Measurements from ENCODE around the gene HEATR9. TPM values are rescaled to one million over a fixed set of nuclear protein-coding genes. Genes with fewer than 3 reads are reported as not detected.
A peak's percentile ranks its signal among the peaks of the same experiment; 100 is the strongest.

Gene HEATR9
- total RNA-seq, 1 experiment from 2014 or later, result not detected

DNA sequence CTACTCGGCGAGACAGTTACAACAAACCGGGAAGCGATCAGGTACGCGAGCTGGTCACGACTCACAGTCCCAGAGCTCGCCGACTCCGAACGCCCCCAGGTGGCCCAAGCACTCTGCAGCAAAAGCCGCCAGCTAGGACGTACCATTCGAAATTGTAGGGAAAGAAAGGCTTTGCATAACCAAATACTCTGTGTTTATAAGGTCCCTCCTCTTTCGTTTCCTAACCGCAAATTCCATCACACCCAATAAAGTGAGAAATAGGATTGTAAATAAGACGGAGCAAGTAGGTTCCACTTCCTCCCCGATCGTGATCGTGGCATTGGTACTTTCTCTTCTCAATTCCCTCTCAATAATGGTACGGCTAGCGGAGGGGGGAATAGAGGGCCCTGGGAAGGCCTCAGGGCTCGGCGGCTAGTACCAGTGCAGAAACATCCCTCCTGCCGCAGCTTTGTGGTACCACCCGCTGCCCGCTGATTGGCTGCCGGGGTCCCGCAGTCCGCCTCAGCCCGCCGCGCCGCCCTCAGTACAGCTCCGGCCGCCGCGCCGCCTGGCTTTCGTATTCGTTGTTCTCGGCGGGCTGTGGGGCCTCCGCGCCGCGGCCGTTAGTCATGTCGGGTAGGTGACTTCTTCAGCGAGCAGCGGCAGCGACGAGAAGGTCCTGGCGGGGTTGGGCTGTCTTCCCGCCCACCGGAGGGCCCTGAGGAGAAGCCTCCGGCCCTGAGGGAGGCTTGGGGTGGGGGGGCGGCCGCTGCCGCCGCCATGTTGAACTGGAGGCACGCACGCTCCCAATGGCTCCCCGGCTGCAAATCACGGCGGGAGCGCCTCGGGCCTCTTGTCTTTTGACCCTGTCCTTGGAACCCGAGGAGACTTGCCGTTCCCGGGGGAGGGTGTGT lies 59.5 kb downstream of the HEATR9 start, which contains the start of gene TAF15:
TAF15 (plus strand) TSS at position 523 of the 893 bp plus-strand sequence; CDS start at position 609, 86 bp downstream.
- DNase-seq (ENCODE audit: low read depth), result peak; percentile 98

DNA sequence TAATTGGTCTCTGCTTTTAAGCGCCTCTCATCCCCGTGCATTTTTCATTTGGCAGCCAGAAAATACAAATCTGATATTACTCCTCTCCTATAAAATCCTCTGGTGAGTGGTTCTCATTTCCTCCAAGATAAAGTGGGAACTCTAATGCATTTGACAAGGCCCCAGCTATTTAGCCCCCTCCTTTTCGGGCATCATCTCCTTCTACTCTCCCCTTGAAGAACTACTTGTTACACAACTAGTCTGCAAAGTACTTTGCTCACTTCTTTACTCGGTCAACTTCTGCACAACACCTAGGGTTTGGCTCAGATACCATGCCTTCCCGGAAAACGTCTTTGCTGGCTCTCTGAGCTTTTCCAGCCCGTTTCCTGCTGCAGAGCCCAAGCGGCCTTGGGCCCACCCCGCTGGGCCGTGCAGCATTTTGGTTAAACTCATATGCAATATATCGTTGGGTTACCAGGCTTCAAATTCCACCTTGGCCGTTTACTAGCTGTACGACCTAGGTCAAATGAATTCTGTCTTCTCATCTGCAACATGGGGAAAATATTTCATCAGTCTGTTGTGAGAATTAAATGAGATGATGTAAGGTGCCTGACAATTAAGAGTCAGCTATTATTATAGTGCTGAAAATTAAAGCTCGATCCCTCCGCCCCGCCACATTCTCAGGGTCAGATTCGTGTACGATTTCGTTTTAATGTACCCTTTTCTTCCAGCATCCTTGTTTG lies 60.3 kb downstream of the HEATR9 start:
- no peak for DNase-seq (ENCODE audit: low read depth)

GRCh38 chr17:35807371-35808144 lies 61.1 kb downstream of the HEATR9 start:
- DNase-seq (ENCODE audit: low read depth), result peak; percentile 72

Other genes starting within 250 kb of the HEATR9 start
- gene RASL10B, start 137.3 kb downstream of the HEATR9 start, total RNA-seq (2014; rRNA removed; shearing (Covaris generic)), result 0.71 and 0.89 TPM in 2 replicates
- not detected in 2 replicates for gene GAS2L2, start 115.7 kb downstream of the HEATR9 start, total RNA-seq (2014; rRNA removed; shearing (Covaris generic))
- not detected in 2 replicates for gene C17orf50, start 108.0 kb downstream of the HEATR9 start, total RNA-seq (2014; rRNA removed; shearing (Covaris generic))
- gene MMP28, start 73.2 kb downstream of the HEATR9 start, total RNA-seq (2014; rRNA removed; shearing (Covaris generic)), result 0.17 and 1.2 TPM in 2 replicates
- gene TAF15, start 59.4 kb downstream of the HEATR9 start, total RNA-seq (2014; rRNA removed; shearing (Covaris generic)), result 11.3 and 21.0 TPM in 2 replicates
- gene CCL5, start 11.5 kb upstream of the HEATR9 start, total RNA-seq (2014; rRNA removed; shearing (Covaris generic)), result 36.1 and 37.6 TPM in 2 replicates
- 4.9 and 7.7 TPM in 2 replicates for gene RDM1, start 61.9 kb upstream of the HEATR9 start, total RNA-seq (2014; rRNA removed; shearing (Covaris generic))
- not detected in 2 replicates for gene LYZL6, start 74.8 kb upstream of the HEATR9 start, total RNA-seq (2014; rRNA removed; shearing (Covaris generic))
- gene CCL16, start 112.6 kb upstream of the HEATR9 start, total RNA-seq (2014; rRNA removed; shearing (Covaris generic)), result not detected in 2 replicates
- gene CCL14, start 117.8 kb upstream of the HEATR9 start, total RNA-seq (2014; rRNA removed; shearing (Covaris generic)), result not detected in 2 replicates
- not detected in 2 replicates for gene CCL15, start 132.7 kb upstream of the HEATR9 start, total RNA-seq (2014; rRNA removed; shearing (Covaris generic))
- not detected in 2 replicates for gene CCL23, start 149.1 kb upstream of the HEATR9 start, total RNA-seq (2014; rRNA removed; shearing (Covaris generic))
- not detected in 2 replicates for gene CCL18, start 195.4 kb upstream of the HEATR9 start, total RNA-seq (2014; rRNA removed; shearing (Covaris generic))
- gene CCL3, start 221.3 kb upstream of the HEATR9 start, total RNA-seq (2014; rRNA removed; shearing (Covaris generic)), result not detected in 2 replicates
- 0.10 TPM in 1 of 2 replicates, not detected in the other for gene CCL4, start 234.9 kb upstream of the HEATR9 start, total RNA-seq (2014; rRNA removed; shearing (Covaris generic))

All from M059J (cell line).